Measurements from ENCODE around the gene NR2C2AP. TPM values are rescaled to one million over a fixed set of nuclear protein-coding genes. Genes with fewer than 3 reads are reported as not detected.

The NR2C2AP gene
- total RNA-seq, 3 donors from 2014 or later = 57.9 to 71.7 (median 66.6) TPM

GRCh38 chr19:19159534-19159933, 43.7 kb downstream of the NR2C2AP start:
- Mint-ChIP-seq H3K9me3 (no peaks in the 10 kb centered on the region), H3K27me3 (ENCODE audit: low read depth) (no peaks in the 10 kb centered on the region), H3K36me3 (ENCODE audit: insufficient read depth) (peaks cover 11% of the 10 kb centered on the region), H3K4me1 (ENCODE audit: low read depth) (no peaks in the 10 kb centered on the region), H3K4me3 (no peak overlapping the region)
- ATAC-seq (no peak), DNase-seq (no peak)

GRCh38 chr19:19157808-19158207, 45.4 kb downstream of the NR2C2AP start:
- Mint-ChIP-seq H3K4me1 (ENCODE audit: low read depth) (no peaks in the 10 kb centered on the region), H3K9me3 (no peaks in the 10 kb centered on the region), H3K27me3 (ENCODE audit: low read depth) (no peaks in the 10 kb centered on the region), H3K36me3 (ENCODE audit: insufficient read depth) (peaks cover 11% of the 10 kb centered on the region), H3K4me3 (no peak overlapping the region)
- no peak for ATAC-seq
- DNase-seq = no peak

- Mint-ChIP-seq H3K36me3 (ENCODE audit: insufficient read depth) (peaks cover 11% of the 10 kb centered on the region), H3K9me3 (no peaks in the 10 kb centered on the region), H3K4me1 (ENCODE audit: low read depth) (no peaks in the 10 kb centered on the region), H3K4me3 (no peak overlapping the region), H3K27me3 (ENCODE audit: low read depth) (no peaks in the 10 kb centered on the region)
- ATAC-seq (no peak), DNase-seq (no peak)
Measured at GRCh38 chr19:19155495-19156219, 47.6 kb downstream of the NR2C2AP start.

- Mint-ChIP-seq H3K27me3 (ENCODE audit: low read depth) (no peaks in the 10 kb centered on the region), H3K36me3 (ENCODE audit: insufficient read depth) (peaks cover 11% of the 10 kb centered on the region), H3K4me1 (ENCODE audit: low read depth) (no peaks in the 10 kb centered on the region), H3K4me3 (no peak overlapping the region), H3K9me3 (no peaks in the 10 kb centered on the region)
- no peak for ATAC-seq
- DNase-seq = no peak
Measured at GRCh38 chr19:19154768-19155494, 48.3 kb downstream of the NR2C2AP start.

- no peak for DNase-seq
- no peak for ATAC-seq
- Mint-ChIP-seq H3K27me3 (ENCODE audit: low read depth) (no peaks in the 10 kb centered on the region), H3K9me3 (no peaks in the 10 kb centered on the region), H3K4me1 (ENCODE audit: low read depth) (no peaks in the 10 kb centered on the region), H3K4me3 (no peak overlapping the region), H3K36me3 (ENCODE audit: insufficient read depth) (peaks cover 17% of the 10 kb centered on the region)
Measured at GRCh38 chr19:19152668-19153384, 50.4 kb downstream of the NR2C2AP start.

GRCh38 chr19:19151418-19151817, 51.8 kb downstream of the NR2C2AP start:
- Mint-ChIP-seq H3K27me3 (ENCODE audit: low read depth) (no peaks in the 10 kb centered on the region), H3K4me1 (ENCODE audit: low read depth) (no peaks in the 10 kb centered on the region)

More at GRCh38 chr19:19151418-19151817, 51.8 kb downstream of the NR2C2AP start:
- Mint-ChIP-seq H3K36me3 (ENCODE audit: insufficient read depth) (peaks cover 12% of the 10 kb centered on the region), H3K9me3 (no peaks in the 10 kb centered on the region), H3K4me3 (no peak overlapping the region)
- DNase-seq (no peak), ATAC-seq (no peak)

Other genes starting within 250 kb of the NR2C2AP start
- 10 to 100 TPM; 66.8 to 76.6 (median 71.8) TPM for gene SUGP2, start 169.9 kb downstream of the NR2C2AP start, total RNA-seq
- gene ARMC6, start 169.8 kb downstream of the NR2C2AP start, total RNA-seq = 10 to 100 TPM; 80.0 to 93.9 (median 80.6) TPM
- 10 to 100 TPM in 1 of 3 donors, 1 to 10 TPM in 2; 8.9 to 11.1 (median 8.9) TPM for gene SLC25A42, start 139.4 kb downstream of the NR2C2AP start, total RNA-seq
- 10 to 100 TPM; 42.3 to 43.2 (median 43.1) TPM for gene TMEM161A, start 64.9 kb downstream of the NR2C2AP start, total RNA-seq
- gene MEF2B, start 33.2 kb downstream of the NR2C2AP start, total RNA-seq = 1 to 10 TPM; 2.2 to 3.7 (median 2.3) TPM
- 10 to 100 TPM; 38.0 to 43.1 (median 38.6) TPM for gene BORCS8, start 11.3 kb downstream of the NR2C2AP start, total RNA-seq
- gene RFXANK, start 11.2 kb downstream of the NR2C2AP start, total RNA-seq = 100 to 1,000 TPM; 110 to 120 (median 118) TPM
- gene NCAN, start 8.5 kb upstream of the NR2C2AP start, total RNA-seq = under 1 TPM in 2 of 3 donors, not detected in 1; 0.05 to 0.08 TPM
- not detected for gene TM6SF2, start 69.9 kb upstream of the NR2C2AP start, total RNA-seq
- 10 to 100 TPM; 54.8 to 61.8 (median 61.3) TPM for gene SUGP1, start 117.1 kb upstream of the NR2C2AP start, total RNA-seq
- gene MAU2, start 117.4 kb upstream of the NR2C2AP start, total RNA-seq = 10 to 100 TPM; 59.2 to 63.6 (median 62.8) TPM
- 100 to 1,000 TPM; 187 to 240 (median 205) TPM for gene GATAD2A, start 202.3 kb upstream of the NR2C2AP start, total RNA-seq

Data from activated T-cell treated with anti-CD3 and anti-CD28 coated beads, Interleukin-2, amount 50 U/mL, for 4 hours (primary cell).